NCI-H748 (cell line): Measurements from ENCODE around the gene DFFB.

Experiments used
- DNase-seq: peaks from one replicate; lab custom pipeline; 2025; ENCODE audit not compliant: unreplicated experiment; lab: John Stamatoyannopoulos, UW

Gene DFFB

DNA sequence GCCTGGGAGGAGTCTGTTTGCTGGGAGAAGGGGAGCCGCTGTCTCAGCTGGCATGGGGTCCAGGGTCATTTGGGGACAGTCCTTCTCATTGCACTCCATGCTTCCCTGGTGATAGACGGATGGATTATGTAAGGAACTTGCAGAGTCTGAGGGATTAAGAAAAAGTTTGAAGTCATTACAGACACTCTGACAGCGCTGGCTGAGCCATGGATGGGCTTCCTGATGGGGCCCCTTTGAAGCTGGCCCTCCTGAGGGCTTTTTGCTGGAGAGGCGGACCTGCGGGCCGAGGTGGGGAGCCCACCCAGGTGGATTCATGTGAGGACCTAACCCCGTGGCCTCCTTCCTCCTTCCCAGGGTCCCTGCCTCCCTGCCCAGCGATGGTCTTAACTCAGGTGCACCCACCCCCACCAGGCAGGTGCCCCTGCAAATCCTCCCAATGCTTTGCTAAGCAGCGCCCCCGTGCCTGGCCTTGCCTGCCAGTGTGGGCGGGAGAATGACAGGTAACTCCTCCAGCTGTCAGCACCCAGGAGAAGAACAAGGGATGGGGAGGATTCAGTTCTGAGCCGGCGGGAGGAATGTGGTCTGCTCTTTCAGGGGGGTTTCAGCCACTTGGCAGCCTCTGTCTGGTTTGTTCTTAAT, 67.0 kb downstream of the DFFB start:
- no peak for DNase-seq

GRCh38 chr1:3924825-3925220, 67.5 kb downstream of the DFFB start:
- peak; percentile 22 for DNase-seq

- DNase-seq = no peak
Measured at GRCh38 chr1:3925256-3925655, 68.0 kb downstream of the DFFB start.

DNA sequence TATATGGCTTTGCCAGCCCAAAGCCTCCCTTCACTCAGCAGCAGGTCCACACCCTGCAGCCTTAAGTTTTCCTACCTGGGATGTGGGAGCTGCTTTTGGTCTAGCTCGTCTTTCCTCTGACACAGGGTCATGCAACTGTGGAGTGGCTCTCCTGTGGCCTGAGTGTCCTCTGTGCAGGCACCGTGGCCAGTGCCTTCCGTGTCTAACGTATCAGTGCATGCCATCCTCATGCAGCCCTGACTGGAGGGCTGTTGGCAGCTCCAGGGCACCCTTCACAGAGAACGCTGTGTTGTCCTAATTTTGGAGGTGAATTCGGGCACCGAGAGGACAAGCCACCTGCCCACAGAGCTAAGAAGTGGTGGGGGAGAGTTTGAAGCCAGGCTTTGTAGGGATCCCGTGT, 68.5 kb downstream of the DFFB start:
- DNase-seq = no peak

DNA sequence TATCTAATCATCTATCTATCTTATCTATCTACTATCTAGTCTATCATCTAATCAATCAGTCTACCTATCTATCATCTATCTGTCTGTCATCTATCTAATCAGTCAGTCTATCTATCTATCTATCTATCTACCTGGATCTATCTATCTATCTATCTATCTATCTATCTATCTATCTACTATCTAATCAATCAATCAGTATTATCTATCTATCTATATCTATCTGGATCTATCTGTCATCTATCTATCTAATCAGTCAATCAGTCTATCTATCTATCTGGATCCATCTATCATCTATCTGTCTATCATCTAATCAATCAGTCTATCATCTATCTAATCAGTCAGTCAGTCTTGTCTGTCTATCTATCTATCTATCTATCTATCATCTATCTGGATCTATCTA, 69.7 kb downstream of the DFFB start:
- no peak for DNase-seq

- no peak for DNase-seq
Measured at GRCh38 chr1:3928586-3928985, 71.3 kb downstream of the DFFB start.

DNA sequence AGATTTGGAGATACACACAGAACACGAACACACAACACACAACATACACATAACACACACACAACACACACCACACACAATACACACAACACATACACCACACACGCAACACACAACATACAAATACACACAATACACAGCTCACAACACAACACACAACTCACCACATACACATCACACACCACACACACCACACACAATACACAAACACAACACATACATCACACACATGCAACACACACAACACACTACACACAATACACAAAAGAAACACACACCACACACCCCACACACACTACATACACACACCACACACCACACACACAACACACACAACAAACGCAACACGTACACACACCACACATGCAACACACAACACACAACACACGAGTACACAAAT, 71.8 kb downstream of the DFFB start:
- no peak for DNase-seq

DNA sequence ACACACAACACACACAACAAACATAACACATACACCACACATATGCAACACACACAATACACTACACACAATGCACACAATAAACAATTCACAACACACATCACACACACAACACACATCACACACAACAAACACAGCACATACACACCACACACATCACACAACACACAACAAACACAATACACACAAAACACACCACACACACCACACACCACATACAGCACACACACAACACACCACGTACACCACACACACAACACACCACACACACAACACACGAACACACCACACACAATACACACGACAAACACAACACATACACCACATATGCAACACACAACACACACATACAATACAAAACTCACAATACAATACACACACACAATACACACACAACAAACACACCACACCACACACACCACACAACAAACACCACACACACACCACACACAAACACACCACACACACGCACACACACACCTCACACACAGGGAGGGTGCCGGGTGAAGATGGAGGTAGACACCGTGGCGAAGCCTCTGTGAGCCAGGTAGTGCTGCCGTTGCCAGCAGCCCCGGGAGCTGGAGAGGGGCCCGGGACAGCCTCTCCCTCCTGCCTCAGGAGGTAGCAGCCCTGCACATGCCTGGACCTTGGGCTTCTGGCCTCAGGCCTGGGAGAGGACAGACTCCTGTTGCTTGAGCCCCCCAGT, 73.2 kb downstream of the DFFB start:
- DNase-seq = no peak

- no peak for DNase-seq
Measured at GRCh38 chr1:3931007-3931912, 74.0 kb downstream of the DFFB start.

- no peak for DNase-seq
Measured at GRCh38 chr1:3932156-3932919, 75.1 kb downstream of the DFFB start.
